Endodermal cell (in vitro differentiated cells): ENCODE data around the gene C4orf50. TPM values are rescaled to one million over a fixed set of nuclear protein-coding genes. Genes with fewer than 3 reads are reported as not detected.

ENCODE experiments used
- DNase-seq: peaks from one replicate; pipeline ENCODE4 v3.0.0-alpha.2; 2017
- H3K27ac ChIP-seq: 2 replicates; pipeline ENCODE4 v1.5.1; 2013; ENCODE audit warnings: mild to moderate bottlenecking, low read depth, low read length, moderate library complexity
- H3K27me3 ChIP-seq: 2 replicates; pipeline ENCODE4 v1.6.1; 2013; ENCODE audit warnings: mild to moderate bottlenecking, low read length, moderate library complexity; ENCODE audit not compliant: insufficient read depth, control insufficient read depth, poor library complexity, severe bottlenecking
- H3K36me3 ChIP-seq: 2 replicates; pipeline ENCODE4 v1.7.0; 2013; ENCODE audit warnings: mild to moderate bottlenecking, low read length, moderate library complexity; ENCODE audit not compliant: control insufficient read depth, insufficient read depth
- H3K4me1 ChIP-seq: one replicate; pipeline ENCODE4 v1.7.0; 2013; ENCODE audit warnings: low read length; ENCODE audit not compliant: control insufficient read depth, insufficient read depth
- H3K4me3 ChIP-seq: 2 replicates; pipeline ENCODE4 v1.5.1; 2013; ENCODE audit warnings: mild to moderate bottlenecking, low read length, moderate library complexity
- H3K9ac ChIP-seq: 2 replicates; pipeline ENCODE4 v1.6.1; 2013; ENCODE audit warnings: mild to moderate bottlenecking, low read length, moderate library complexity; ENCODE audit not compliant: poor library complexity, severe bottlenecking; ENCODE audit errors: extremely low read depth
- H3K9me3 ChIP-seq: 2 replicates; pipeline ENCODE4 v1.6.1; 2013; ENCODE audit warnings: mild to moderate bottlenecking, low read length, moderate library complexity; ENCODE audit not compliant: control insufficient read depth
- H3K27ac Mint-ChIP-seq: 2 replicates; pipeline ENCODE4 v1.8.0; 2020; ENCODE audit warnings: mixed read lengths
- H3K27me3 Mint-ChIP-seq: 2 replicates; pipeline ENCODE4 v1.8.0; 2021; ENCODE audit warnings: mild to moderate bottlenecking, mixed read lengths; ENCODE audit not compliant: insufficient read depth
- H3K36me3 Mint-ChIP-seq: 2 replicates; pipeline ENCODE4 v1.8.0; 2020; ENCODE audit warnings: low read depth, mixed read lengths
- H3K4me1 Mint-ChIP-seq: 2 replicates; pipeline ENCODE4 v1.8.0; 2020; ENCODE audit warnings: mixed read lengths
- H3K4me3 Mint-ChIP-seq: 2 replicates; pipeline ENCODE4 v1.8.0; 2020; ENCODE audit warnings: mild to moderate bottlenecking, moderate library complexity, mixed read lengths
- H3K9me3 Mint-ChIP-seq: 2 replicates; pipeline ENCODE4 v1.8.0; 2020; ENCODE audit warnings: mild to moderate bottlenecking, mixed read lengths
- WGBS, 2 experiments: methylation state at CpG; one replicate each; pipeline versions ENCODE4 v1.1.5 to v1.1.7; 2013; ENCODE audit warnings: missing lambda C conversion rate in 2 of 2, mixed read lengths in 1 of 2; ENCODE audit not compliant: insufficient coverage in 1 of 2, insufficient read length in 1 of 2; 5-methylcytosine and 5-hydroxymethylcytosine counted together
- total RNA-seq, 2 donors: library from RNA; stranded (reverse); fragmentation: NEBNext Ultra II Directional in 1 of 2; extraction: Animal tissue kit (Norgen Biotek cat#: 25700) in 1 of 2; gene quantifications; 2 replicates in 1 of 2; 3 replicates in 1 of 2; pipeline ENCODE4 v1.2.1, GENCODE V29; 2021
- TF ChIP-seq, protein P1 (sequence below): fragments of 200-600 bp; sonication (generic); conservative IDR thresholded peaks from 2 replicates; pipeline ENCODE4 v1.5.0; 2021; ENCODE audit warnings: antibody characterized with exemption, mild to moderate bottlenecking

Gene C4orf50
- total RNA-seq, 2 donors from 2014 or later = 0.84 to 1.6 TPM

DNA sequence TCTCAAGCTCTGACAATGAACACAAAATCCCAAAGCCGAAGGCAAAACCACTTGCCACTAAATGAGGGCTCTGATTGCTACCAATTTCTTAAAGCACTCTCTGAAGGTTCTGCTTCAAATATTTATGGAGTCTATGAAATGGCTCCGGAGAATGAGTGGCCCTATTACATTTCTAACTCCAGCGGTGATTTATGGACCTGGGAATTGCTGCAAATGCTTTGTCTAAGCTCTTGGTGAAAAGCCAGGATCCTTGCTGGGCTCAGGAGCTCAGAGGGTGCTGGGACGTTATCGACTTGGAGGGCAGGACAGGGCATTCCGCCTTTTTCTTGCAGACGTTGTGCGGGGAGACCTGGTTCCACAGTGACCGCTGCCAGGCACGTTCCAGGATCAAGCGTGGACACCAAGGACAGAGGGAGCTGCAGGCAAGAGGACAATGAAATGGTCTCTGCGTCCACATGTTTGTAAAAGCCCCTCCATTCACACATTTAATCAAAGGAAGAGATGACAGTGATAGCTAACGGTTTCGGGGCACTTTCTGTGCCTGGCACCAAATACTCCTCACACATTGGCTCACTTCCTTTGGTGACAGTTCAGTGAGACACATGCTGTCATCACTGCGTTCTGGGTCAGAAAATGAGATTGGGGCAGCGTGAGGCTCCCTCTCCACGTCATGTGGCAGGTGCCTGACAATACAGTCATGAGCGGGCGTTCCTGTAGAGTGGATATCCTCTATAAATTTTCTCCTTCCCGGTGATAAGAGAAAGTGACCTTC lies 58.8 kb downstream of the C4orf50 start:
- H3K27me3 ChIP-seq = no peaks in the 10 kb centered on the region
- H3K9ac ChIP-seq = no peak overlapping the region
- WGBS, 2 experiments = 89 to 92% methylated on average over 16 to 20 of the region's 20 CpGs
- peaks cover 4% of the 10 kb centered on the region for H3K27me3 Mint-ChIP-seq
- H3K4me1 Mint-ChIP-seq = no peaks in the 10 kb centered on the region
- peak; percentile 18 for DNase-seq
- TF ChIP-seq, protein P1, sequence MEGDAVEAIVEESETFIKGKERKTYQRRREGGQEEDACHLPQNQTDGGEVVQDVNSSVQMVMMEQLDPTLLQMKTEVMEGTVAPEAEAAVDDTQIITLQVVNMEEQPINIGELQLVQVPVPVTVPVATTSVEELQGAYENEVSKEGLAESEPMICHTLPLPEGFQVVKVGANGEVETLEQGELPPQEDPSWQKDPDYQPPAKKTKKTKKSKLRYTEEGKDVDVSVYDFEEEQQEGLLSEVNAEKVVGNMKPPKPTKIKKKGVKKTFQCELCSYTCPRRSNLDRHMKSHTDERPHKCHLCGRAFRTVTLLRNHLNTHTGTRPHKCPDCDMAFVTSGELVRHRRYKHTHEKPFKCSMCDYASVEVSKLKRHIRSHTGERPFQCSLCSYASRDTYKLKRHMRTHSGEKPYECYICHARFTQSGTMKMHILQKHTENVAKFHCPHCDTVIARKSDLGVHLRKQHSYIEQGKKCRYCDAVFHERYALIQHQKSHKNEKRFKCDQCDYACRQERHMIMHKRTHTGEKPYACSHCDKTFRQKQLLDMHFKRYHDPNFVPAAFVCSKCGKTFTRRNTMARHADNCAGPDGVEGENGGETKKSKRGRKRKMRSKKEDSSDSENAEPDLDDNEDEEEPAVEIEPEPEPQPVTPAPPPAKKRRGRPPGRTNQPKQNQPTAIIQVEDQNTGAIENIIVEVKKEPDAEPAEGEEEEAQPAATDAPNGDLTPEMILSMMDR = no peak
- H3K9me3 Mint-ChIP-seq = no peaks in the 10 kb centered on the region
- H3K27ac Mint-ChIP-seq = no peak overlapping the region
- H3K4me3 ChIP-seq = no peak overlapping the region
- no peaks in the 10 kb centered on the region for H3K4me1 ChIP-seq
- no peak overlapping the region for H3K27ac ChIP-seq
- H3K9me3 ChIP-seq = no peaks in the 10 kb centered on the region
- no peaks in the 10 kb centered on the region for H3K36me3 ChIP-seq
- no peaks in the 10 kb centered on the region for H3K36me3 Mint-ChIP-seq
- no peak overlapping the region for H3K4me3 Mint-ChIP-seq

DNA sequence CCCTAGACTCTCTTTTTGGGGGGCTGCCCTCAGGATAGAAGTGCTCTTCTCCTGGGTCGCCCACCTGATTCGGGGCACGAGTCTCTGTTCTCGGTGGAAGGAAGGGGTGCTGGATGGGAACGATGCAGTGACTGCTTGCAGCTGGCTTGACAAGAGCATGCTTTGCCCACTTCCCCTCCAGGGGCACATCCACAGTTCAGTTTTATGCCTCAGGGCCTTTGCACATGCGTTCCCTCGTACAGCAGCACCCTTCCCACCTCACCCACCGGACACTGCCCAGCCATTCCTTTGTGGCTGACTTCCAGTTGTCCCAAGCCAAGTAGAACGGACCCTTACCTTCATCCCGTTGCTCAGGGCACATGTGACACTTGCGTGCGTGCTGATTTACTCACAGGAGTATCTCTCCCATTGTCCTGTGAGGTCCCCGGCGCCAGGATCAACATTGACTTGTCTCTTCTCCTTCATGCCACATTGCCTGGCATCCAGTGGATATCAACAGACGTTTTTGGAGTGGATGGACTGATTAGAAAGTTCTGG lies 60.0 kb downstream of the C4orf50 start:
- H3K4me1 Mint-ChIP-seq = no peaks in the 10 kb centered on the region
- H3K27ac ChIP-seq = no peak overlapping the region
- no peaks in the 10 kb centered on the region for H3K36me3 ChIP-seq
- no peaks in the 10 kb centered on the region for H3K9me3 ChIP-seq
- TF ChIP-seq, protein P1 = no peak
- H3K9ac ChIP-seq = no peak overlapping the region
- DNase-seq = peak; percentile 24
- WGBS, 2 experiments = 89 to 95% methylated on average over 15 of the region's 15 CpGs
- no peak overlapping the region for H3K4me3 Mint-ChIP-seq
- H3K9me3 Mint-ChIP-seq = no peaks in the 10 kb centered on the region
- no peaks in the 10 kb centered on the region for H3K27me3 ChIP-seq
- H3K4me1 ChIP-seq = no peaks in the 10 kb centered on the region
- H3K36me3 Mint-ChIP-seq = no peaks in the 10 kb centered on the region
- H3K27ac Mint-ChIP-seq = no peak overlapping the region
- no peaks in the 10 kb centered on the region for H3K27me3 Mint-ChIP-seq
- H3K4me3 ChIP-seq = no peak overlapping the region

DNA sequence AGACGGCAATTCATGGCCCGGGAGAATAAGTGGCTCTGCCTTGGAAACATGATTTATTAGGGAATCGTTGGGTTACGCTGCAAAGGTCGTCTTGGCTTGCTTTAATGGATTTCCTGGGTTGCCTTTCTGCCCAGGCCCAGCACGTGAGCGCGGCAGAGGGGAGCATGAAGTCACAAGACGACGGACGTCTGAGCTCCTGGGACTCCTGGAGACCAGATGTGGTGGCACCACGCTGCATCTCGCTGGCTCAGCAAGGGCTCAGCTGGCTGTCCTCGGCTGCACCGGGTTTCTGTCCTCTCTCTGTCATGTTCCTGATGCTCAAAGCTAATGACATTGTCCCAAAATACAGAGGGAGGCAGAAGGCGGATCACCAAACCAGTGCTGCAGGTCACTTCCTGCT lies 61.2 kb downstream of the C4orf50 start:
- TF ChIP-seq, protein P1 = no peak
- Histone ChIP-seq H3K9me3 (no peaks in the 10 kb centered on the region), H3K4me3 (no peak overlapping the region), H3K27me3 (no peaks in the 10 kb centered on the region), H3K27ac (peak overlapping the region; percentile 98), H3K36me3 (no peaks in the 10 kb centered on the region), H3K4me1 (no peaks in the 10 kb centered on the region), H3K9ac (no peak overlapping the region)
- Mint-ChIP-seq H3K4me1 (no peaks in the 10 kb centered on the region), H3K27me3 (peaks cover 2% of the 10 kb centered on the region), H3K36me3 (no peaks in the 10 kb centered on the region), H3K27ac (no peak overlapping the region), H3K4me3 (no peak overlapping the region), H3K9me3 (no peaks in the 10 kb centered on the region)
- peak; percentile 40 for DNase-seq
- 93 to 95% methylated on average over 14 to 16 of the region's 16 CpGs for WGBS, 2 experiments
